Cardiac muscle cell (in vitro differentiated cells and primary cell): Measurements from ENCODE around the gene SPTY2D1. TPM values are rescaled to one million over a fixed set of nuclear protein-coding genes. Genes with fewer than 3 reads are reported as not detected.

Source experiments
- DNase-seq, 2 donors: peaks; one replicate each; pipeline versions ENCODE4 v3.0.0 to v3.0.0-alpha.2; 2010 to 2017; ENCODE audit warnings: low read depth in 1 of 2, low spot score in 1 of 2
- H3K27ac ChIP-seq: fragments of 200-600 bp; sonication (generic); 2 replicates; pipeline ENCODE4 v1.5.1; 2016
- H3K27me3 ChIP-seq: fragments of 200-600 bp; sonication (generic); 2 replicates; pipeline ENCODE4 v1.6.0; 2016; ENCODE audit warnings: control low read depth
- H3K36me3 ChIP-seq: fragments of 200-600 bp; sonication (generic); 2 replicates; pipeline ENCODE4 v1.5.1; 2016; ENCODE audit warnings: control low read depth
- H3K4me1 ChIP-seq: fragments of 200-600 bp; sonication (generic); 2 replicates; pipeline ENCODE4 v1.8.1; 2017; ENCODE audit warnings: low read depth, mild to moderate bottlenecking, mixed run types
- H3K4me3 ChIP-seq: fragments of 200-600 bp; sonication (generic); 2 replicates; pipeline ENCODE4 v1.5.1; 2016; ENCODE audit warnings: mild to moderate bottlenecking
- H3K9me3 ChIP-seq: fragments of 200-600 bp; sonication (generic); 2 replicates; pipeline ENCODE4 v1.5.1; 2017; ENCODE audit warnings: low read depth, mild to moderate bottlenecking, control low read depth
- CTCF ChIP-seq: IDR thresholded peaks from 2 replicates; pipeline ENCODE4 v1.5.1; 2012; ENCODE audit warnings: low read depth, mild to moderate bottlenecking, low read length
- polyA plus RNA-seq: library from polyadenylated mRNA; unstranded; fragments of >200 nt; fragmentation: Nextera tagmentation; extraction: Ambion mirVana; gene quantifications from 2 replicates; pipeline ENCODE4 v1.2.1, GENCODE V29; 2016
- total RNA-seq: library from RNA; depleted of rRNA; stranded (reverse); fragments of >200 nt; gene quantifications from 2 replicates; pipeline ENCODE4 v1.2.3, GENCODE V29; 2016

Gene SPTY2D1
- total and polyA plus RNA-seq, 2 experiments from 2014 or later, result 6.6 to 14.3 TPM

- no peaks in the 10 kb centered on the region for H3K27me3 ChIP-seq
- no peak for TF ChIP-seq CTCF
- no peak overlapping the region for H3K4me3 ChIP-seq
- H3K36me3 ChIP-seq, result peaks cover 39% of the 10 kb centered on the region
- no peak overlapping the region for H3K27ac ChIP-seq
- no peaks in the 10 kb centered on the region for H3K9me3 ChIP-seq
- DNase-seq, result no peak
- H3K4me1 ChIP-seq, result no peaks in the 10 kb centered on the region
Observed at GRCh38 chr11:18614667-18615066, 19.5 kb downstream of the SPTY2D1 start.

GRCh38 chr11:18612394-18612793, 21.7 kb downstream of the SPTY2D1 start:
- no peak for TF ChIP-seq CTCF
- no peaks in the 10 kb centered on the region for H3K9me3 ChIP-seq
- H3K4me3 ChIP-seq, result no peak overlapping the region
- no peaks in the 10 kb centered on the region for H3K27me3 ChIP-seq
- no peak for DNase-seq
- peaks cover 4% of the 10 kb centered on the region for H3K4me1 ChIP-seq
- no peak overlapping the region for H3K27ac ChIP-seq
- H3K36me3 ChIP-seq, result peaks cover 54% of the 10 kb centered on the region

- Histone ChIP-seq H3K27ac (no peak overlapping the region), H3K27me3 (no peaks in the 10 kb centered on the region), H3K4me3 (no peak overlapping the region), H3K9me3 (no peaks in the 10 kb centered on the region), H3K36me3 (peaks cover 54% of the 10 kb centered on the region), H3K4me1 (peaks cover 4% of the 10 kb centered on the region)
- peak in 1 of 2 donors; percentile 22 for DNase-seq
- no peak for TF ChIP-seq CTCF
Observed at GRCh38 chr11:18611196-18611595, 22.9 kb downstream of the SPTY2D1 start.

- no peak overlapping the region for H3K4me3 ChIP-seq
- peak overlapping the region; percentile 40 for H3K27ac ChIP-seq
- no peaks in the 10 kb centered on the region for H3K9me3 ChIP-seq
- peaks cover 4% of the 10 kb centered on the region for H3K4me1 ChIP-seq
- DNase-seq, result peak; percentile 47 to 49
- no peaks in the 10 kb centered on the region for H3K27me3 ChIP-seq
- no peak for TF ChIP-seq CTCF
- peaks cover 37% of the 10 kb centered on the region for H3K36me3 ChIP-seq
Observed at GRCh38 chr11:18608376-18608775, 25.8 kb downstream of the SPTY2D1 start.

- Histone ChIP-seq H3K27ac (no peak overlapping the region), H3K9me3 (no peaks in the 10 kb centered on the region), H3K27me3 (no peaks in the 10 kb centered on the region), H3K36me3 (no peaks in the 10 kb centered on the region), H3K4me1 (no peaks in the 10 kb centered on the region), H3K4me3 (no peak overlapping the region)
- TF ChIP-seq CTCF, result no peak
- DNase-seq, result no peak
Observed at GRCh38 chr11:18600915-18601569, 33.1 kb downstream of the SPTY2D1 start.
